G401 (cell line): ENCODE data around the gene EXO1. TPM values are rescaled to one million over a fixed set of nuclear protein-coding genes. Genes with fewer than 3 reads are reported as not detected.

Experiments used
- DNase-seq: peaks from one replicate; pipeline ENCODE4 v3.0.0-alpha.2; 2015; ENCODE audit warnings: low spot score
- in situ Hi-C: cut with HindIII; loops from 2 replicates; pipeline ENCODE4 v1.10.0; 2016; ENCODE audit warnings: low sequenced_read_pairs, mixed read lengths
- total RNA-seq: library from RNA; depleted of rRNA; stranded (reverse); fragments of >200 nt; shearing (Covaris generic); gene quantifications from 2 replicates; pipeline ENCODE4 v1.2.3, GENCODE V29; 2014; rRNA removed

EXO1 gene
- total RNA-seq, 1 experiment from 2014 or later = 46.2 TPM

DNA sequence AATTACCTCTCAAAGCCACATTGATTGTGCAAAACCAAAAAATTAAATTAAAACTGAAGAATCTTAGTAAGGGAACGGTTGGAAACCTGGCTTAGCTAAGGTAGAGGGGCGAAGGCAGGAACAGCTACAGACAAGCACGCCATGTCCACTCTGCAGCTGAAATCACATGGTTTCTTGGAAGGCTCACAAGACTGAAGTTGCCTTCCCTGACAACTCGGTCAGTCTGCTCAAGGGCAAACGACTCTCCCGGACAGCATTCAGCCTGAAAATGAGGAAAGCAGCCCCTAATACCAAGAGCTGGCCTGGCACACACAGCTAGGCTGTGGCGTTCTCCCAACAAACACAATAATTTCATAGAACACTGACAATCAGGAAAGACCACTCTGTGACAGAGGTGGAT lies 86.9 kb downstream of the EXO1 start:
- in situ Hi-C loops = no loop called here
- DNase-seq = peak; percentile 53

Other genes with a start within 250 kb of the EXO1 start
- 3.4 and 8.9 TPM in 2 replicates for gene CHML, start 207.8 kb upstream of the EXO1 start, total RNA-seq
- 13.4 and 14.4 TPM in 2 replicates for gene OPN3, start 207.8 kb upstream of the EXO1 start, total RNA-seq
- gene WDR64, start 195.9 kb upstream of the EXO1 start, total RNA-seq = not detected in 2 replicates
- not detected in 2 replicates for gene BECN2, start 109.6 kb downstream of the EXO1 start, total RNA-seq
- gene MAP1LC3C, start 150.9 kb downstream of the EXO1 start, total RNA-seq = 0.17 and 0.37 TPM in 2 replicates